Stimulated activated naive CD4-positive, alpha-beta T cell (primary cell): ENCODE measurements around the gene HS3ST1.
"Not testable (repeated sequence)": the region's sequence is repeated elsewhere in the genome, so short reads cannot be mapped to it uniquely, and the experiment has no call there.

Experiments
- DNase-seq, 6 experiments: peaks; one replicate each; lab custom pipeline; 2025; lab: John Stamatoyannopoulos, UW

Gene HS3ST1

GRCh38 chr4:11402192-11402591 lies 26.5 kb downstream of the HS3ST1 start:
- DNase-seq: no peak

GRCh38 chr4:11399461-11399971 lies 29.2 kb downstream of the HS3ST1 start:
- no peak for DNase-seq

DNA sequence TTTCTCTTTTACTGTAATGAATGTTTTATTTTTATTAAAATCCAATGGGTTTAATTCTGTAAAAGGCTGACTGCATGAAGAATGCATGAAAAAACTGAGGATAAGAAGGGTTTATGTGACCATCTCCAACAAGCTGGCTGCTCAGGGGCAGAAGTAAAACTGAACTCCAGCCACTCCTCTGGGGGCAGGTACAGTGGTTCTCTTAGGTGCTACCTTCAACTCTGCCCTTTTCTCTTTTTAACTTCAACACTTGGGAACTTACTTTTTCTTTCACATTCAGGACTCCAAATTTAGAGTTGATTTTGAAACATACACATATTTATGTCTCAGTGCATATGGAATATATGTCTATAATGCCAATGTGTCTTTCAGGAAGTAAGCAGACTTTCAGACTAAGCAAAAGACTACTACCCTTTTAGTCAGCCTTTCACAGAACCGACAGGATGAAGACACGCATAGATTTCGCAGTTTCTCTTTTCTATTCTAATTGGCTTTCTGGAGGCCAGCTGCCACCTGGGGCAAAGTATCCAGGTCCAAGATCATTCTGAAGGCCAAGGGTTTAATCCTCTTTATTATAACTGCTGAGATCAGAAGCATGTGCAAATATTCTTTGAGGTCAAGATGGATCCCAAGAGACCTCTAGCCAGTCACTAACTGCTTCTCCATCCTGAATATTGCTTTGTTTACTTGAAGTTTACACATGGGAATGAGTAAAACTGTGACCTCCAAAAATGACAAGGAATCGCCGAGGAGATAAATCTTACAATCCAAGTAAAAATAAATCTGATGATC lies 30.7 kb downstream of the HS3ST1 start:
- no peak for DNase-seq

GRCh38 chr4:11397146-11397545 lies 31.5 kb downstream of the HS3ST1 start:
- DNase-seq: no peak

DNA sequence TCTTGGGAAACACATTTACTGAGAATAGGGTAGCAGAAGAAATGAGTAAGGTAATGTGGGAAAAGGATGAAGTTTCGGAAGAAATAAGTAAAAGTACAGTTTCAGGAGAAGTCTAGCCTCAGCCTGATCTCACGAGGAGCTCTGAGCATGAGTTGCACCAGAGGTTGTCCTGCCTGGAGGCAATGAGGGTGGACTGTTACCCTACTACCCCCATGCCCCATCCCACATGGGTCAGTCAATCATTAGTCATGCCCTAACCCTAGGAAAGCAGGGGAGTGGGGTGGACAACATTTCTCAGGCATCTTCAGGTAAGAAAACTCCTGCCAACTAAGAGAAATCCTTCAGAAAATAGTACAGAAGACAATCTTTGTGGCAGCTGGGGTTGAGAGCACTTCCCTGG lies 35.1 kb downstream of the HS3ST1 start:
- no peak for DNase-seq

- DNase-seq: not testable (repeated sequence)
Observed at GRCh38 chr4:11384072-11384471, 44.6 kb downstream of the HS3ST1 start.

DNA sequence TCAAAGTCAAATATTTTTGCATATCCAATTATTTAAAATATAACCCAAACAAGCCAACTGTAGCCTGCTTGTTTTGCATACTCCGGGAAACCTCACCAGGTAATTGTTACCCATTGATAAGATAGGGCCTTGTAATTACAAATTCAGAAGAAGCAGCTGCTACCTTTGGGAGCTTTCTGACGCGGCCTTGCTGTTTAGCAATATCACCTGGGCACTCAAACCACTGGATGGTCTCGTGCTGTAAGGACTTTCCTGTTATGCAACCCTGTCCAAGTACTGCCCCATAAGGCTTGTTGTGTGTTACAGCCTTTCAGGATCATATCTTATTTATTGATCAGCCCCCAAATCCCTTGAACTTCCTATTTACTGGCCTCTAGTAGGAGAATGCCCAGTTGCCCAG lies 52.1 kb downstream of the HS3ST1 start:
- no peak for DNase-seq

DNA sequence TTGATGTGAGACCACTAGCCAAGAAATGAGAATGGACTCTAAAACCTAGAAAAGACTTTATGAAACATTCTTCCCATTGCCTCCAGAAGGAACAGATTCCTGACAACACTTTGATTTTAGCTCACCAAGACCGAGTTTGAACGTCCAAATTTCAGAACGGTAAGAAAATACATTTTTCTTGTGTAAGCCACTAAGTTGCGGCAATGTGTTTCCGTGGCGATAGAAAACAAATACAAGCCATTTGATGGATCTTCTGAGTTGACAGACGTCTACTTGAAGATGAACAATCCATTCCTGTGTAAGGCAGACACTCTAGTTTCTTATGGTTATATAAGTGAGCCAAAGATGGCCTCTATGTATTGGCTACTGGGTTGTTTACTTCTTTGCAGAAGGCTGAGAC lies 52.5 kb downstream of the HS3ST1 start:
- no peak for DNase-seq

GRCh38 chr4:11368701-11369115 lies 60.0 kb downstream of the HS3ST1 start:
- DNase-seq: no peak

- DNase-seq: no peak
Observed at GRCh38 chr4:11367371-11367770, 61.3 kb downstream of the HS3ST1 start.

- no peak for DNase-seq
Observed at GRCh38 chr4:11366859-11367258, 61.8 kb downstream of the HS3ST1 start.

DNA sequence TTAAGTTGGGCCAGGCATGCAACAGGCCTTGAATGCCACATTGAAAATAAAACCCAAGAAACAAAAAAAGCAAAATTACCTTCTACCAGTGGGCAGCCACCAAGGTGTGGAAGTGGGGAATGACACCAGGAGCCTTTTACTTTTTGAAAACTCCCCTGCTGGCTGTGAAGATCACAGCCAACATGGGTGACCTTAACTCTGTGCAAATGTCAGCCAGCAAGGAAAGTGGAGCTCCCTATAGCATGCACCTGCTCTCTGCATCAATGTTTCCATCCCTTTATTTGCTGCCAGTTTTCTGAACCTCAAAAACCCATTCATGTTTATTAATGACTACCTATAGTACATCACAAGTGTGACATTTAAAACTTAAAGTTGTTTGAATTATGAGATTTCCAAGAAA lies 63.7 kb downstream of the HS3ST1 start:
- DNase-seq: no peak

DNA sequence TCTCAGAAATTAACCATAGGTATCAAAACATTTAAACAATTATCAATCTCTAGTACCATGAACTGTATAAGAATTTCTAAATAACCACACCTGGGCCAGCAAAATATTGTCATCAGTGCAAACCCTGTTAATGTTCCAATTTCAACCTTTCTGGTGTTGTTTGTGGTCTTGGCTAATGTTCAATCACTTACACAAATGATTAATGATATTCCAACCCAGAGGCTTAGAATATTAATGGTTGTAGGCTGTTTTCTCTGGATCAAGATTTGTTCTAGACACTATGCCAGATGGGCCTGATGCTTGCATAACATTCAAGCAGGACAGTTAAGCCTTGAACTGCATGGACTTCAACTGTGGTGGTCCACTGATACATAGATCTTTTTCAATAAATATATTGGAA lies 69.1 kb downstream of the HS3ST1 start:
- DNase-seq: no peak

DNA sequence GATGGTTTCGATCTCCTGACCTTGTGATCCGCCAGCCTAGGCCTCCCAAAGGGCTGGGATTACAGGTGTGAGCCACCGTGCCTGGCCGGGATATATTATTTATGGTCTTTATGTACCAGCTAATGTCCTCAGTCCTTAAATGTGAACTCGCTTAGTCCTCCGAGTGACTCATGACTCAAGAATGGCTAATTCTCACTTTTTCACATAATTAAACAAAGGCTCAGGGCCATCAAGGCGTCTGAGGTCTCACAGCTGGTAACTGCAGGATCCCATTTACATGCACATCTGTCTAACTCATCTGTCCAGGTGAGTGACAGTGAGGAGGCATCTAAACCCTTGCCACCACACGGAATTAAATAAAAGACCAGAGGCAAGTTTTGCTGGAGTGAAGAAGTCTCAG lies 73.5 kb downstream of the HS3ST1 start:
- no peak for DNase-seq

- no peak for DNase-seq
Observed at GRCh38 chr4:11354531-11354930, 74.2 kb downstream of the HS3ST1 start.

DNA sequence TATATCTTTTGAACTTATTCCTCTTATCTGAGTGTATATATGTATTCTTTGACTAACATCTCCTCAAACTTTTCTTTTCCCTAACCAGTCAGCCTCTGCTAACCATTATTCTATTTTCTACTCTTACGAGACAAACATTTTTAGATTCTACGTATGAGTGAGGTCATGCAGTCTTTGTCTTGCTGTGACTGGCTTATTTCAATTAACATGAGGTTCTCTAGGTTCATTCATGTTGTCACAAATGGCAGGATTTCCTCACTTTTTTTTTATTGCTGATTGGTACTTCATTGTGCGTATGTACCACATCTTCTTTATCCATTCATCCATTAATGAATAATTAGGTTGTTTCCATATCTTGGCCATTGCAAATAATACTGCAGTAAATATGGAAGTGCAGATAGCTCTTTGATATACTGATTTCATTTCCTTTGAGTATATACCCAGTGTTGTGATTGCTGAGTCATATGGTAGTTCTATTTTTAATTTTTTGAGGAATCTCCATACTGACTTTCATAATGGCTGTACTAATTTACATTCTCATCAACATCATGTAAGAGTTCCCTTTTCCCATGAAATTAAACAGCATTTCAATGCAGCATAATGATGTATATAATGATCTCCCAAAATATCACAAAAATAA lies 80.1 kb downstream of the HS3ST1 start:
- no peak for DNase-seq

DNA sequence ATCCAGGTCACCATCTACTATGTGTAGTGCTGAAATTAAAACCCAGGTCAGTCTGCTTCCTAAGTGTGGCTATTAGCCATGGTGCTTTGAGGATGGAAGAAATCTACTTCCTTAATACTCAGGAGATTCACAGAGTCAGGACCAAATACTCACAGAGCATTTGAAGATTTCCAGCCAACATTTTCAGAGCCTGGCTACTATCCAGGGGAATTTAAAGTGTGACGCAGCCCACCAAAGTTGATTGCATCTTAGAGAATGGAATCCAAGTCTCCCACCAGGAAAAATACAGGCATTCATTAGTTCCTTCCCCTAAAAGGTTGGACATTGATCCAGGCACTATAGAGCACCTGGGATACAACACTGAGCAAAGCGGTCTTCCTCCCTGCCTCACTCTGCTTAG lies 83.8 kb downstream of the HS3ST1 start:
- no peak for DNase-seq

- no peak for DNase-seq
Observed at GRCh38 chr4:11343536-11343935, 85.2 kb downstream of the HS3ST1 start.
